HepG2 (cell line): Measurements from ENCODE around the gene IRS1. TPM values are rescaled to one million over a fixed set of nuclear protein-coding genes. Genes with fewer than 3 reads are reported as not detected.

Source experiments
- ELF1 ChIP-seq: sonication (generic); formaldehyde crosslinking; IDR thresholded peaks from 2 replicates; pipeline ENCODE4 v1.4.0; 2020; ENCODE audit warnings: missing genetic modification reagents
- PHF8 ChIP-seq: sonication (generic); formaldehyde crosslinking; IDR thresholded peaks from 2 replicates; pipeline ENCODE4 v1.5.0; 2020; ENCODE audit warnings: missing genetic modification reagents
- RCOR2 ChIP-seq: IDR thresholded peaks from 2 replicates; pipeline ENCODE4 v1.6.1; 2016; ENCODE audit warnings: missing biosample characterization, missing genetic modification reagents
- SP5 ChIP-seq: IDR thresholded peaks from 2 replicates; pipeline ENCODE4 v1.6.1; 2016; ENCODE audit warnings: low read depth, borderline replicate concordance
- ZBTB7B ChIP-seq: sonication (generic); formaldehyde crosslinking; IDR thresholded peaks from 2 replicates; pipeline ENCODE4 v1.4.0; 2020; ENCODE audit warnings: missing genetic modification reagents
- ZNF224 ChIP-seq: sonication (generic); formaldehyde crosslinking; IDR thresholded peaks from 2 replicates; pipeline ENCODE4 v1.5.0; 2020; ENCODE audit warnings: mild to moderate bottlenecking, missing genetic modification reagents
- ZNF652 ChIP-seq: IDR thresholded peaks from 2 replicates; pipeline ENCODE4 v1.6.1; 2016; ENCODE audit warnings: low read depth, borderline replicate concordance
- polyA plus RNA-seq, 8 experiments: library from polyadenylated mRNA; depleted of rRNA in 3 of 8; stranded (reverse) in 7 of 8; unstranded in 1 of 8; fragments of >200 nt; fragmentation: Illumina TruSeq in 4 of 8; extraction: Trizol in 4 of 8; gene quantifications; 2 replicates each; pipeline versions ENCODE4 v1.2.1 to v1.2.3, GENCODE V29; 2011 to 2016; ENCODE audit warnings: low read depth in 4 of 8, missing spikeins in 1 of 8, mixed read lengths in 1 of 8; ENCODE audit not compliant: insufficient read depth in 1 of 8
- total RNA-seq, 5 experiments: library from RNA; depleted of rRNA; stranded (reverse); fragments of >200 nt; fragmentation: Illumina TruSeq; extraction: Trizol; gene quantifications; 2 replicates each; pipeline ENCODE4 v1.2.3, GENCODE V29; 2016; ENCODE audit warnings: low read depth in 1 of 5
- TF ChIP-seq, protein P1 (sequence below): sonication (generic); formaldehyde crosslinking; IDR thresholded peaks from 2 replicates; pipeline ENCODE4 v1.5.0; 2020; ENCODE audit warnings: missing genetic modification reagents, mild to moderate bottlenecking, borderline replicate concordance
- TF ChIP-seq, protein P2 (sequence below): sonication (generic); formaldehyde crosslinking; IDR thresholded peaks from 2 replicates; pipeline ENCODE4 v1.5.0; 2020; ENCODE audit warnings: mild to moderate bottlenecking, missing genetic modification reagents, moderate library complexity
- TF ChIP-seq, protein P3 (sequence below): sonication (generic); formaldehyde crosslinking; IDR thresholded peaks from 2 replicates; pipeline ENCODE4 v1.5.1; 2020; ENCODE audit warnings: missing genetic modification reagents, mild to moderate bottlenecking, borderline replicate concordance
- TF ChIP-seq, protein P4 (sequence below): sonication (generic); formaldehyde crosslinking; conservative IDR thresholded peaks from 2 replicates; pipeline ENCODE4 v1.4.0; 2020; ENCODE audit warnings: mild to moderate bottlenecking, missing genetic modification reagents, moderate library complexity
- TF ChIP-seq, protein P5 (sequence below), 2 experiments: IDR thresholded peaks; 2 replicates each; pipeline ENCODE4 v1.6.1; 2011 to 2012; ENCODE audit warnings: low read length in 2 of 2, borderline replicate concordance in 1 of 2, low read depth in 1 of 2, mild to moderate bottlenecking in 1 of 2, moderate library complexity in 1 of 2
- TF ChIP-seq, protein P6 (sequence below): sonication (generic); formaldehyde crosslinking; IDR thresholded peaks from 2 replicates; pipeline ENCODE4 v1.4.0; 2020; ENCODE audit warnings: mild to moderate bottlenecking, missing genetic modification reagents

The IRS1 gene
- total and polyA plus RNA-seq, 2 of the 13 experiments (the other 11 are each of a cell fraction or from before 2014, with no cell fraction given), result 8.7 to 9.0 TPM

DNA sequence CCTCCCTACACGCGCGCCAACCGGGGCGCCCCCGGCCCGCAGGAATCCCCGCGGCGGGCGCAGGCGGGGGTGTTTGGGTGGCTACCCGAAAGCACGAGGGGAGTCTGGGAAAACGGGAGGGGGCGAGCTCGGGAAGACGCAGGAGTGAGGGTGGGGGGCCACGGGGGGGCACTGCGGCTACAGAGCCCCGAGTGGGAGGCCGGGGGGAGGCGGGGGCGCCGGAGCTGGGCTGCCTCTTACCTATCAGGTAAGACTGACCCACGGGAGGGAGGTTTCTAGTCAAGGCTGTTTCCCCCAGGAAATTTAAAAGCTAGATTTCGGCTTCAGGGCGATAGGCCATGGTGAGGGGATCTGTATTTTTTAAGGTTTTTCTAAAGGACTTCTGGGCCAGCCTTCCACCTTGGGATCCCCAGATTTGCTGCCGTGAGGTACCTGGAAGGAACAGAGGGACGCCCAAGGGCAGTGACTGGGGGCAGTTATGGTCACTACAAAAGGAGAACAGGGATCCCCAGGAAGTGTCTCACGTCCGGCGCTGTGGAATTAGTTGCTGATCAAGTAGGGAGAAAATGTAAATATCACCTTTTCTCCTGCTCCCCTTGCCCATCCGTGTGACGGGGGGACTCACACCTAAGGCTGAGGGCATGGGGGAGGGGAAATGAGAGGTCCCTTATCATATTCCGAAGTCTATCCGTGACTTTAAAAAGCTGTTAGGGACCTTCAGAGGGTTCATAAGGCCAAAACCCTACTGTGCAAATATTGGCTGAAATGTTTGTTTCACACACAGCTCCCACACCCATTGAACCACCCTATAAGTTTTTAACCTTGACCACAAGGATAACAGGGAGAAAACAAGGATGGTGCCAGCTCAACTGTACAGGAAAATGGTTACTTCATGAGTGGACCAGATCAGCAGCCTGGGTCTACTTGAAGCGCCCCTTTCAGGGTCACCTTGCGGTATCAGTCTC lies 638 bp upstream of the IRS1 start (continued):
- TF ChIP-seq ZNF224 (CRISPR knock-in tag), result peak; percentile 58
- TF ChIP-seq SP5 (CRISPR knock-in tag), result peak; percentile 98
- TF ChIP-seq RCOR2 (CRISPR knock-in tag), result peak; percentile 97
- TF ChIP-seq, protein P1, sequence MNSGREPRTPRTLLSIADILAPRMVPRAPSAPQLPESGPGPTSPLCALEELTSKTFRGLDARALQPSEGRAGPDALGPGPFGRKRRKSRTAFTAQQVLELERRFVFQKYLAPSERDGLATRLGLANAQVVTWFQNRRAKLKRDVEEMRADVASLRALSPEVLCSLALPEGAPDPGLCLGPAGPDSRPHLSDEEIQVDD (CRISPR knock-in tag), result no peak
- TF ChIP-seq, protein P2, sequence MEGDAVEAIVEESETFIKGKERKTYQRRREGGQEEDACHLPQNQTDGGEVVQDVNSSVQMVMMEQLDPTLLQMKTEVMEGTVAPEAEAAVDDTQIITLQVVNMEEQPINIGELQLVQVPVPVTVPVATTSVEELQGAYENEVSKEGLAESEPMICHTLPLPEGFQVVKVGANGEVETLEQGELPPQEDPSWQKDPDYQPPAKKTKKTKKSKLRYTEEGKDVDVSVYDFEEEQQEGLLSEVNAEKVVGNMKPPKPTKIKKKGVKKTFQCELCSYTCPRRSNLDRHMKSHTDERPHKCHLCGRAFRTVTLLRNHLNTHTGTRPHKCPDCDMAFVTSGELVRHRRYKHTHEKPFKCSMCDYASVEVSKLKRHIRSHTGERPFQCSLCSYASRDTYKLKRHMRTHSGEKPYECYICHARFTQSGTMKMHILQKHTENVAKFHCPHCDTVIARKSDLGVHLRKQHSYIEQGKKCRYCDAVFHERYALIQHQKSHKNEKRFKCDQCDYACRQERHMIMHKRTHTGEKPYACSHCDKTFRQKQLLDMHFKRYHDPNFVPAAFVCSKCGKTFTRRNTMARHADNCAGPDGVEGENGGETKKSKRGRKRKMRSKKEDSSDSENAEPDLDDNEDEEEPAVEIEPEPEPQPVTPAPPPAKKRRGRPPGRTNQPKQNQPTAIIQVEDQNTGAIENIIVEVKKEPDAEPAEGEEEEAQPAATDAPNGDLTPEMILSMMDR, result peak; percentile 61
- TF ChIP-seq ELF1 (CRISPR knock-in tag), result peak; percentile 52
- TF ChIP-seq, protein P3, sequence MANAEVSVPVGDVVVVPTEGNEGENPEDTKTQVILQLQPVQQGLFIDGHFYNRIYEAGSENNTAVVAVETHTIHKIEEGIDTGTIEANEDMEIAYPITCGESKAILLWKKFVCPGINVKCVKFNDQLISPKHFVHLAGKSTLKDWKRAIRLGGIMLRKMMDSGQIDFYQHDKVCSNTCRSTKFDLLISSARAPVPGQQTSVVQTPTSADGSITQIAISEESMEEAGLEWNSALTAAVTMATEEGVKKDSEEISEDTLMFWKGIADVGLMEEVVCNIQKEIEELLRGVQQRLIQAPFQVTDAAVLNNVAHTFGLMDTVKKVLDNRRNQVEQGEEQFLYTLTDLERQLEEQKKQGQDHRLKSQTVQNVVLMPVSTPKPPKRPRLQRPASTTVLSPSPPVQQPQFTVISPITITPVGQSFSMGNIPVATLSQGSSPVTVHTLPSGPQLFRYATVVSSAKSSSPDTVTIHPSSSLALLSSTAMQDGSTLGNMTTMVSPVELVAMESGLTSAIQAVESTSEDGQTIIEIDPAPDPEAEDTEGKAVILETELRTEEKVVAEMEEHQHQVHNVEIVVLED (CRISPR knock-in tag), result peak; percentile 70; the same call in 1 of the 2 replicates
- TF ChIP-seq ZNF652 (CRISPR knock-in tag), result peak; percentile 62; the same call in 1 of the 2 replicates
- TF ChIP-seq, protein P4, sequence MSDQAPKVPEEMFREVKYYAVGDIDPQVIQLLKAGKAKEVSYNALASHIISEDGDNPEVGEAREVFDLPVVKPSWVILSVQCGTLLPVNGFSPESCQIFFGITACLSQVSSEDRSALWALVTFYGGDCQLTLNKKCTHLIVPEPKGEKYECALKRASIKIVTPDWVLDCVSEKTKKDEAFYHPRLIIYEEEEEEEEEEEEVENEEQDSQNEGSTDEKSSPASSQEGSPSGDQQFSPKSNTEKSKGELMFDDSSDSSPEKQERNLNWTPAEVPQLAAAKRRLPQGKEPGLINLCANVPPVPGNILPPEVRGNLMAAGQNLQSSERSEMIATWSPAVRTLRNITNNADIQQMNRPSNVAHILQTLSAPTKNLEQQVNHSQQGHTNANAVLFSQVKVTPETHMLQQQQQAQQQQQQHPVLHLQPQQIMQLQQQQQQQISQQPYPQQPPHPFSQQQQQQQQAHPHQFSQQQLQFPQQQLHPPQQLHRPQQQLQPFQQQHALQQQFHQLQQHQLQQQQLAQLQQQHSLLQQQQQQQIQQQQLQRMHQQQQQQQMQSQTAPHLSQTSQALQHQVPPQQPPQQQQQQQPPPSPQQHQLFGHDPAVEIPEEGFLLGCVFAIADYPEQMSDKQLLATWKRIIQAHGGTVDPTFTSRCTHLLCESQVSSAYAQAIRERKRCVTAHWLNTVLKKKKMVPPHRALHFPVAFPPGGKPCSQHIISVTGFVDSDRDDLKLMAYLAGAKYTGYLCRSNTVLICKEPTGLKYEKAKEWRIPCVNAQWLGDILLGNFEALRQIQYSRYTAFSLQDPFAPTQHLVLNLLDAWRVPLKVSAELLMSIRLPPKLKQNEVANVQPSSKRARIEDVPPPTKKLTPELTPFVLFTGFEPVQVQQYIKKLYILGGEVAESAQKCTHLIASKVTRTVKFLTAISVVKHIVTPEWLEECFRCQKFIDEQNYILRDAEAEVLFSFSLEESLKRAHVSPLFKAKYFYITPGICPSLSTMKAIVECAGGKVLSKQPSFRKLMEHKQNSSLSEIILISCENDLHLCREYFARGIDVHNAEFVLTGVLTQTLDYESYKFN (CRISPR knock-in tag), result peak; percentile 98
- TF ChIP-seq, protein P5, sequence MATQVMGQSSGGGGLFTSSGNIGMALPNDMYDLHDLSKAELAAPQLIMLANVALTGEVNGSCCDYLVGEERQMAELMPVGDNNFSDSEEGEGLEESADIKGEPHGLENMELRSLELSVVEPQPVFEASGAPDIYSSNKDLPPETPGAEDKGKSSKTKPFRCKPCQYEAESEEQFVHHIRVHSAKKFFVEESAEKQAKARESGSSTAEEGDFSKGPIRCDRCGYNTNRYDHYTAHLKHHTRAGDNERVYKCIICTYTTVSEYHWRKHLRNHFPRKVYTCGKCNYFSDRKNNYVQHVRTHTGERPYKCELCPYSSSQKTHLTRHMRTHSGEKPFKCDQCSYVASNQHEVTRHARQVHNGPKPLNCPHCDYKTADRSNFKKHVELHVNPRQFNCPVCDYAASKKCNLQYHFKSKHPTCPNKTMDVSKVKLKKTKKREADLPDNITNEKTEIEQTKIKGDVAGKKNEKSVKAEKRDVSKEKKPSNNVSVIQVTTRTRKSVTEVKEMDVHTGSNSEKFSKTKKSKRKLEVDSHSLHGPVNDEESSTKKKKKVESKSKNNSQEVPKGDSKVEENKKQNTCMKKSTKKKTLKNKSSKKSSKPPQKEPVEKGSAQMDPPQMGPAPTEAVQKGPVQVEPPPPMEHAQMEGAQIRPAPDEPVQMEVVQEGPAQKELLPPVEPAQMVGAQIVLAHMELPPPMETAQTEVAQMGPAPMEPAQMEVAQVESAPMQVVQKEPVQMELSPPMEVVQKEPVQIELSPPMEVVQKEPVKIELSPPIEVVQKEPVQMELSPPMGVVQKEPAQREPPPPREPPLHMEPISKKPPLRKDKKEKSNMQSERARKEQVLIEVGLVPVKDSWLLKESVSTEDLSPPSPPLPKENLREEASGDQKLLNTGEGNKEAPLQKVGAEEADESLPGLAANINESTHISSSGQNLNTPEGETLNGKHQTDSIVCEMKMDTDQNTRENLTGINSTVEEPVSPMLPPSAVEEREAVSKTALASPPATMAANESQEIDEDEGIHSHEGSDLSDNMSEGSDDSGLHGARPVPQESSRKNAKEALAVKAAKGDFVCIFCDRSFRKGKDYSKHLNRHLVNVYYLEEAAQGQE (IDR thresholded peaks at IDR 0.05; ENCODE audit: borderline replicate concordance in 1 of 2, low read depth in 1 of 2, low read length in 2 of 2), result peak in 1 of 2 experiments; percentile 79; a peak in 1 of 4 replicates
- TF ChIP-seq, protein P6, sequence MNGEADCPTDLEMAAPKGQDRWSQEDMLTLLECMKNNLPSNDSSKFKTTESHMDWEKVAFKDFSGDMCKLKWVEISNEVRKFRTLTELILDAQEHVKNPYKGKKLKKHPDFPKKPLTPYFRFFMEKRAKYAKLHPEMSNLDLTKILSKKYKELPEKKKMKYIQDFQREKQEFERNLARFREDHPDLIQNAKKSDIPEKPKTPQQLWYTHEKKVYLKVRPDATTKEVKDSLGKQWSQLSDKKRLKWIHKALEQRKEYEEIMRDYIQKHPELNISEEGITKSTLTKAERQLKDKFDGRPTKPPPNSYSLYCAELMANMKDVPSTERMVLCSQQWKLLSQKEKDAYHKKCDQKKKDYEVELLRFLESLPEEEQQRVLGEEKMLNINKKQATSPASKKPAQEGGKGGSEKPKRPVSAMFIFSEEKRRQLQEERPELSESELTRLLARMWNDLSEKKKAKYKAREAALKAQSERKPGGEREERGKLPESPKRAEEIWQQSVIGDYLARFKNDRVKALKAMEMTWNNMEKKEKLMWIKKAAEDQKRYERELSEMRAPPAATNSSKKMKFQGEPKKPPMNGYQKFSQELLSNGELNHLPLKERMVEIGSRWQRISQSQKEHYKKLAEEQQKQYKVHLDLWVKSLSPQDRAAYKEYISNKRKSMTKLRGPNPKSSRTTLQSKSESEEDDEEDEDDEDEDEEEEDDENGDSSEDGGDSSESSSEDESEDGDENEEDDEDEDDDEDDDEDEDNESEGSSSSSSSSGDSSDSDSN (CRISPR knock-in tag), result peak; percentile 26; the same call in 1 of the 2 replicates
- peak; percentile 99 for TF ChIP-seq ZBTB7B
- TF ChIP-seq PHF8 (CRISPR knock-in tag), result peak; percentile 36; the same call in 1 of the 2 replicates
